SU-DHL-6 (cell line): ENCODE measurements around the gene RING1.

ENCODE experiments used
- H2AFZ ChIP-seq: fragments of 200-600 bp; sonication (generic); 2 replicates; pipeline ENCODE4 v1.6.1; 2014; ENCODE audit warnings: low read depth, mild to moderate bottlenecking, moderate library complexity, mixed read lengths, antibody characterized with exemption, low read length; ENCODE audit not compliant: severe bottlenecking
- H3F3A ChIP-seq: fragments of 200-600 bp; shearing (Covaris generic); 2 replicates; pipeline ENCODE4 v1.6.0; 2016; ENCODE audit warnings: antibody characterized with exemption, mild to moderate bottlenecking; ENCODE audit not compliant: insufficient read depth
- H3K27ac ChIP-seq: fragments of 200-600 bp; sonication (generic); 2 replicates; pipeline ENCODE4 v1.5.1; 2016; ENCODE audit warnings: low read depth, mild to moderate bottlenecking, low read length, moderate library complexity, mixed read lengths
- H3K27me3 ChIP-seq: fragments of 200-600 bp; sonication (generic), shearing (Covaris generic); 2 replicates; pipeline ENCODE4 v1.6.0; 2014; ENCODE audit warnings: mild to moderate bottlenecking, low read length
- H3K36me3 ChIP-seq: fragments of 200-600 bp; sonication (generic); 2 replicates; pipeline ENCODE4 v1.6.1; 2014; ENCODE audit warnings: mild to moderate bottlenecking, low read length, mixed read lengths
- H3K4me2 ChIP-seq: fragments of 300-600, 200-600 bp; shearing (Covaris generic), sonication (generic); 2 replicates; pipeline ENCODE4 v1.6.0; 2014; ENCODE audit warnings: low read length, low read depth, mild to moderate bottlenecking; ENCODE audit not compliant: poor library complexity, severe bottlenecking
- H3K4me3 ChIP-seq: fragments of 200-600 bp; sonication (generic); 2 replicates; pipeline ENCODE4 v1.5.1; 2014; ENCODE audit warnings: antibody characterized with exemption, low read length, mild to moderate bottlenecking, mixed read lengths; ENCODE audit not compliant: insufficient read depth, poor library complexity, severe bottlenecking
- H3K79me2 ChIP-seq: fragments of 200-600 bp; sonication (generic); 2 replicates; pipeline ENCODE4 v1.6.1; 2014; ENCODE audit warnings: mild to moderate bottlenecking, low read length, moderate library complexity; ENCODE audit not compliant: insufficient read depth
- H3K9ac ChIP-seq: fragments of 200-600 bp; sonication (generic); 2 replicates; pipeline ENCODE4 v1.7.0; 2014; ENCODE audit warnings: mild to moderate bottlenecking, low read length
- H3K9me2 ChIP-seq: fragments of 200-600 bp; sonication (generic); replicated peaks from 2 replicates; pipeline ENCODE4 v1.6.1; 2014; ENCODE audit warnings: low read length; ENCODE audit not compliant: insufficient read depth
- H3K9me3 ChIP-seq: fragments of 200-600 bp; sonication (generic); 2 replicates; pipeline ENCODE4 v1.6.1; 2014; ENCODE audit warnings: low read length, mixed read lengths; ENCODE audit not compliant: insufficient read depth
- H4K20me1 ChIP-seq: fragments of 200-600 bp; sonication (generic); 2 replicates; pipeline ENCODE4 v1.6.1; 2014; ENCODE audit warnings: low read depth, mild to moderate bottlenecking, antibody characterized with exemption, low read length, moderate library complexity, mixed read lengths
- EZH2phosphoT487 ChIP-seq: fragments of 200-600 bp; sonication (generic), shearing (Covaris generic); conservative IDR thresholded peaks from 2 replicates; pipeline ENCODE4 v1.6.1; 2018; ENCODE audit warnings: mild to moderate bottlenecking, antibody characterized with exemption, low read length, moderate library complexity, mixed read lengths
- TF ChIP-seq, protein P1 (sequence below): fragments of 200-600 bp; sonication (generic); IDR thresholded peaks from one replicate; pipeline ENCODE4 v1.5.1; 2017; ENCODE audit warnings: antibody characterized with exemption, mild to moderate bottlenecking, low read length, moderate library complexity; ENCODE audit not compliant: insufficient read depth, poor library complexity, severe bottlenecking

RING1 gene

GRCh38 chr6:33247977-33248642 lies 39.8 kb downstream of the RING1 start:
- H3K4me2 ChIP-seq: peak overlapping the region; percentile 86
- no peaks in the 10 kb centered on the region for H3K27me3 ChIP-seq
- H3K9ac ChIP-seq: peak overlapping the region; percentile 68
- peak overlapping the region; percentile 62 for H3K4me3 ChIP-seq
- no peaks in the 10 kb centered on the region for H3K36me3 ChIP-seq
- no peaks in the 10 kb centered on the region for H3K9me3 ChIP-seq
- TF ChIP-seq, protein P1, sequence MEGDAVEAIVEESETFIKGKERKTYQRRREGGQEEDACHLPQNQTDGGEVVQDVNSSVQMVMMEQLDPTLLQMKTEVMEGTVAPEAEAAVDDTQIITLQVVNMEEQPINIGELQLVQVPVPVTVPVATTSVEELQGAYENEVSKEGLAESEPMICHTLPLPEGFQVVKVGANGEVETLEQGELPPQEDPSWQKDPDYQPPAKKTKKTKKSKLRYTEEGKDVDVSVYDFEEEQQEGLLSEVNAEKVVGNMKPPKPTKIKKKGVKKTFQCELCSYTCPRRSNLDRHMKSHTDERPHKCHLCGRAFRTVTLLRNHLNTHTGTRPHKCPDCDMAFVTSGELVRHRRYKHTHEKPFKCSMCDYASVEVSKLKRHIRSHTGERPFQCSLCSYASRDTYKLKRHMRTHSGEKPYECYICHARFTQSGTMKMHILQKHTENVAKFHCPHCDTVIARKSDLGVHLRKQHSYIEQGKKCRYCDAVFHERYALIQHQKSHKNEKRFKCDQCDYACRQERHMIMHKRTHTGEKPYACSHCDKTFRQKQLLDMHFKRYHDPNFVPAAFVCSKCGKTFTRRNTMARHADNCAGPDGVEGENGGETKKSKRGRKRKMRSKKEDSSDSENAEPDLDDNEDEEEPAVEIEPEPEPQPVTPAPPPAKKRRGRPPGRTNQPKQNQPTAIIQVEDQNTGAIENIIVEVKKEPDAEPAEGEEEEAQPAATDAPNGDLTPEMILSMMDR: peak; percentile 91
- TF ChIP-seq EZH2phosphoT487: no peak
- peaks cover 10% of the 10 kb centered on the region for H3F3A ChIP-seq
- H3K9me2 ChIP-seq: no peaks in the 10 kb centered on the region
- H4K20me1 ChIP-seq: no peaks in the 10 kb centered on the region
- peak overlapping the region; percentile 88 for H2AFZ ChIP-seq
- H3K27ac ChIP-seq: peak overlapping the region; percentile 70
- peaks cover 7% of the 10 kb centered on the region; the same call in 1 of the 2 replicates for H3K79me2 ChIP-seq

DNA sequence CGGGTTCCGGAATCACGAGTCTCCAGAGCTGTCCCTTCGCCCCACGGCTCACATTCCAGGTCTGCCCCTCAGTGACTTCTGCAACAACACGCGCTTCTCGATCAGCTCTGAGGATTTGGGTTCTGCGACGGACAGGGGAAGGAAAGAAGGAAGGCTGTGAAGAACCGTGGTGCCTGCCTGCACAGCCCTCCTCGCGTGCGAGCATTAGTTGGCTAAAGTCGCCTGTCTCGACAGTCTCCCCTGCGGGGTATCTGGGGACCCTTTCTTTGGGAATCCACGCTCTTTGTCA lies 40.3 kb downstream of the RING1 start:
- Histone ChIP-seq H3K9ac (peak overlapping the region; percentile 68), H4K20me1 (no peaks in the 10 kb centered on the region), H3K9me2 (no peaks in the 10 kb centered on the region), H3K4me2 (peak overlapping the region; percentile 86), H2AFZ (peak overlapping the region; percentile 88), H3K36me3 (no peaks in the 10 kb centered on the region), H3K27me3 (no peaks in the 10 kb centered on the region), H3K9me3 (no peaks in the 10 kb centered on the region), H3K27ac (peak overlapping the region; percentile 70), H3K4me3 (peak overlapping the region; percentile 62), H3F3A (peaks cover 10% of the 10 kb centered on the region), H3K79me2 (peaks cover 7% of the 10 kb centered on the region; the same call in 1 of the 2 replicates)
- TF ChIP-seq, protein P1: no peak
- no peak for TF ChIP-seq EZH2phosphoT487

GRCh38 chr6:33248932-33249731 lies 40.8 kb downstream of the RING1 start:
- Histone ChIP-seq H2AFZ (peak overlapping the region; percentile 88), H3K27ac (peak overlapping the region; percentile 73)

More at GRCh38 chr6:33248932-33249731, 40.8 kb downstream of the RING1 start:
- Histone ChIP-seq H3K9me3 (no peaks in the 10 kb centered on the region), H3K79me2 (peaks cover 7% of the 10 kb centered on the region; the same call in 1 of the 2 replicates), H3K36me3 (no peaks in the 10 kb centered on the region), H3K9ac (peak overlapping the region; percentile 78), H3K9me2 (no peaks in the 10 kb centered on the region), H3K4me2 (peak overlapping the region; percentile 86), H3F3A (peaks cover 12% of the 10 kb centered on the region), H3K27me3 (no peaks in the 10 kb centered on the region), H3K4me3 (peak overlapping the region; percentile 65), H4K20me1 (no peaks in the 10 kb centered on the region)
- no peak for TF ChIP-seq EZH2phosphoT487
- TF ChIP-seq, protein P1: no peak
